ENCODE results near the gene DGKB.

DNA sequence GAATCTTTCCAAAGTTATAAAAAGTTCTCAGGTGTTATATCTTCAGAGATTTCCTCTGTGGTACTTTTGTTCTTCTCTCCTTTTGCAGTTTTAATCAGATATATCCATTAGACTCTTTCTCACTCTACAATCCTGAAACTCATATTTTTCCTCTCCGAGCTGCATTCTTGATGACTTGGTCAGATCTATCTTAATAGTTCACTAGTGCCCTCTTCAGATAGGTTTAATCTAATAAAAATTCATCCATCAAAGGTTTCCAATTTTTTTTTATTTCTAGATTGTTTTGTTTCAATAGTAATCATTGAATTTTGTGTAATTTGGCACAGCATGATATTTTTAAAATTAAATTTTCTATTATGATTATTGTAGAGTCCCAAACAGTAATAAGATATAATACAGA lies 21.8 kb upstream of the DGKB start:
- TF ChIP-seq, protein P1, sequence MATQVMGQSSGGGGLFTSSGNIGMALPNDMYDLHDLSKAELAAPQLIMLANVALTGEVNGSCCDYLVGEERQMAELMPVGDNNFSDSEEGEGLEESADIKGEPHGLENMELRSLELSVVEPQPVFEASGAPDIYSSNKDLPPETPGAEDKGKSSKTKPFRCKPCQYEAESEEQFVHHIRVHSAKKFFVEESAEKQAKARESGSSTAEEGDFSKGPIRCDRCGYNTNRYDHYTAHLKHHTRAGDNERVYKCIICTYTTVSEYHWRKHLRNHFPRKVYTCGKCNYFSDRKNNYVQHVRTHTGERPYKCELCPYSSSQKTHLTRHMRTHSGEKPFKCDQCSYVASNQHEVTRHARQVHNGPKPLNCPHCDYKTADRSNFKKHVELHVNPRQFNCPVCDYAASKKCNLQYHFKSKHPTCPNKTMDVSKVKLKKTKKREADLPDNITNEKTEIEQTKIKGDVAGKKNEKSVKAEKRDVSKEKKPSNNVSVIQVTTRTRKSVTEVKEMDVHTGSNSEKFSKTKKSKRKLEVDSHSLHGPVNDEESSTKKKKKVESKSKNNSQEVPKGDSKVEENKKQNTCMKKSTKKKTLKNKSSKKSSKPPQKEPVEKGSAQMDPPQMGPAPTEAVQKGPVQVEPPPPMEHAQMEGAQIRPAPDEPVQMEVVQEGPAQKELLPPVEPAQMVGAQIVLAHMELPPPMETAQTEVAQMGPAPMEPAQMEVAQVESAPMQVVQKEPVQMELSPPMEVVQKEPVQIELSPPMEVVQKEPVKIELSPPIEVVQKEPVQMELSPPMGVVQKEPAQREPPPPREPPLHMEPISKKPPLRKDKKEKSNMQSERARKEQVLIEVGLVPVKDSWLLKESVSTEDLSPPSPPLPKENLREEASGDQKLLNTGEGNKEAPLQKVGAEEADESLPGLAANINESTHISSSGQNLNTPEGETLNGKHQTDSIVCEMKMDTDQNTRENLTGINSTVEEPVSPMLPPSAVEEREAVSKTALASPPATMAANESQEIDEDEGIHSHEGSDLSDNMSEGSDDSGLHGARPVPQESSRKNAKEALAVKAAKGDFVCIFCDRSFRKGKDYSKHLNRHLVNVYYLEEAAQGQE (IDR thresholded peaks at IDR 0.05; ENCODE audit: low read depth) = no peak
- TF ChIP-seq, protein P2, sequence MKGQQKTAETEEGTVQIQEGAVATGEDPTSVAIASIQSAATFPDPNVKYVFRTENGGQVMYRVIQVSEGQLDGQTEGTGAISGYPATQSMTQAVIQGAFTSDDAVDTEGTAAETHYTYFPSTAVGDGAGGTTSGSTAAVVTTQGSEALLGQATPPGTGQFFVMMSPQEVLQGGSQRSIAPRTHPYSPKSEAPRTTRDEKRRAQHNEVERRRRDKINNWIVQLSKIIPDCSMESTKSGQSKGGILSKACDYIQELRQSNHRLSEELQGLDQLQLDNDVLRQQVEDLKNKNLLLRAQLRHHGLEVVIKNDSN (IDR thresholded peaks at IDR 0.05) = no peak
- no peak for TF ChIP-seq MAX (IDR thresholded peaks at IDR 0.05)
- TF ChIP-seq EP300 (IDR thresholded peaks at IDR 0.05; ENCODE audit: borderline replicate concordance) = no peak
- TF ChIP-seq FOXM1 (IDR thresholded peaks at IDR 0.05; ENCODE audit: borderline replicate concordance, low read depth) = no peak
- TF ChIP-seq RAD21 (IDR thresholded peaks at IDR 0.05; ENCODE audit: low read depth) = peak; percentile 15; the same call in 1 of the 2 replicates
- no peak for TF ChIP-seq TCF12 (IDR thresholded peaks at IDR 0.05; ENCODE audit: low read depth)
- TF ChIP-seq CREB1 (IDR thresholded peaks at IDR 0.05; ENCODE audit: low read depth) = no peak
- no peak for TF ChIP-seq EGR1 (IDR thresholded peaks at IDR 0.05)
- TF ChIP-seq TAF1 (IDR thresholded peaks at IDR 0.05; ENCODE audit: low read depth) = no peak
- TF ChIP-seq NFIC (IDR thresholded peaks at IDR 0.05) = no peak
- no peak for TF ChIP-seq TEAD4 (IDR thresholded peaks at IDR 0.05)

All from Ishikawa (cell line).